Adrenal gland (tissue), 5 donors: ENCODE data around the gene CYB561D2.

Experiments
- CTCF ChIP-seq, 6 experiments: fragments of 450-650 bp in 4 of 6; fragments of 200-600 bp in 2 of 6; sonication (generic) in 1 of 6; IDR thresholded peaks; 1 replicate in 5 of 6; 2 replicates in 1 of 6; pipeline versions ENCODE4 v1.5.1 to v1.8.0; 2016 to 2021; ENCODE audit warnings: antibody characterized with exemption in 6 of 6, mild to moderate bottlenecking in 2 of 6, moderate library complexity in 1 of 6
- POLR2A ChIP-seq, 2 donors: fragments of 450-650 bp; IDR thresholded peaks; one replicate each; pipeline ENCODE4 v1.6.1; 2017; ENCODE audit warnings: antibody characterized with exemption in 2 of 2, mild to moderate bottlenecking in 2 of 2, moderate library complexity in 1 of 2
- donor health status: DM: no; HTN: no; CAD: no.

DNA sequence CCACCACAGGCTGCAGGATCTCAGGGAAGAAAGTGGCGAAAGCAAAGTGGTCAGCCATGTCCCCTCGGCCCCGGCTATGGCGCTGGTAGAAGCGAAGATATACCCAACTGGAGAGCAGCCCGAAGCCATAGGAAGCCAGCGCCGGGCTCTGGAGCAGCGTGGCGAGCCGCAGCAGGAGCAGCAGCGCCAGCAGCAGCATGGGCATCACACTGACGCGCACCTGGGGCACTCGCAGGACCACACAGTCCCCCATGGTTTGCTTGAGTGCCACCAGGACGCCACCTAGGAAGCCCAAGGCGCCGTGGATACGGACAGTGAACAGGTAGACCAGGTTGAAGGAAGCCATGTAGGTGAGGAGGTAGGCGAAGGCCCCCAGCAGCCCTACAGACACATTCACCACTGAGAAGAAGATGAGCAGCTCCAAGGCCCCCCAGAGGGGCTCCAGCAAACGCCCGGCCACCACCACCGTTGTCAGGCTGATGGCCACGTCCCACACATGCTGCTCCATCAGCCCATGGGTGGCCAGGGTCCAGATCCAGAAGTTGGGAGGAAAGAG is 7.8 kb downstream of the CYB561D2 start:
- TF ChIP-seq CTCF (IDR thresholded peaks at IDR 0.05) (no peak), POLR2A (IDR thresholded peaks at IDR 0.05) (no peak)
